ENCODE measurements around the gene MAGEA2.
"Not testable (repeated sequence)": the region's sequence is repeated elsewhere in the genome, so short reads cannot be mapped to it uniquely, and the experiment has no call there.

MAGEA2 gene

GRCh38 chrX:152753686-152754650 lies at the start of gene MAGEA2:
Gene MAGEA2 (minus strand): TSS chrX:152753842. CDS start chrX:152751363, 2,479 bp downstream.
- H3K27ac ChIP-seq; DNase-seq (ENCODE audit: low read depth, low spot score): not testable (repeated sequence)

GRCh38 chrX:152798945-152799344 lies 45.3 kb upstream of the MAGEA2 start:
- DNase-seq (ENCODE audit: low read depth, low spot score), result no peak
- no peak overlapping the region for H3K27ac ChIP-seq

- not testable (repeated sequence) for DNase-seq (ENCODE audit: low read depth, low spot score); H3K27ac ChIP-seq
Measured at GRCh38 chrX:152787062-152787461, 33.4 kb upstream of the MAGEA2 start.

GRCh38 chrX:152769549-152770289 lies 16.1 kb upstream of the MAGEA2 start, which contains the start of gene MAGEA6:
Gene MAGEA6 (minus strand): TSS chrX:152769689. CDS start chrX:152767650, 2,039 bp downstream.
- not testable (repeated sequence) for H3K27ac ChIP-seq

GRCh38 chrX:152766562-152766961 lies 12.9 kb upstream of the MAGEA2 start:
- DNase-seq (ENCODE audit: low read depth, low spot score), result not testable (repeated sequence)

More at GRCh38 chrX:152769549-152770289, 16.1 kb upstream of the MAGEA2 start, which contains the start of gene MAGEA6:
- DNase-seq (ENCODE audit: low read depth, low spot score), result not testable (repeated sequence)

GRCh38 chrX:152761582-152761981 lies 7.9 kb upstream of the MAGEA2 start:
- not testable (repeated sequence) for H3K27ac ChIP-seq; DNase-seq (ENCODE audit: low read depth, low spot score)

More at GRCh38 chrX:152766562-152766961, 12.9 kb upstream of the MAGEA2 start:
- H3K27ac ChIP-seq, result not testable (repeated sequence)

GRCh38 chrX:152759544-152759943 lies 5.9 kb upstream of the MAGEA2 start:
- DNase-seq (ENCODE audit: low read depth, low spot score); H3K27ac ChIP-seq: not testable (repeated sequence)

- H3K27ac ChIP-seq; DNase-seq (ENCODE audit: low read depth, low spot score): not testable (repeated sequence)
Measured at GRCh38 chrX:152758918-152759317, 5.3 kb upstream of the MAGEA2 start, which contains the start of gene CSAG3. Gene CSAG3 (plus strand): TSS chrX:152759218.

- not testable (repeated sequence) for H3K27ac ChIP-seq; DNase-seq (ENCODE audit: low read depth, low spot score)
Measured at GRCh38 chrX:152754871-152755270, 1.2 kb upstream of the MAGEA2 start.

- DNase-seq (ENCODE audit: low read depth, low spot score), result no peak
- no peak overlapping the region for H3K27ac ChIP-seq
Measured at GRCh38 chrX:152738560-152738959, 15.1 kb downstream of the MAGEA2 start.

- not testable (repeated sequence) for DNase-seq (ENCODE audit: low read depth, low spot score); H3K27ac ChIP-seq
Measured at GRCh38 chrX:152736528-152736927, 17.1 kb downstream of the MAGEA2 start.

GRCh38 chrX:152735860-152736511 lies 17.7 kb downstream of the MAGEA2 start:
- H3K27ac ChIP-seq, result no peak overlapping the region
- no peak for DNase-seq (ENCODE audit: low read depth, low spot score)

GRCh38 chrX:152735101-152735500 lies 18.5 kb downstream of the MAGEA2 start:
- DNase-seq (ENCODE audit: low read depth, low spot score), result no peak
- no peak overlapping the region for H3K27ac ChIP-seq

GRCh38 chrX:152734143-152734858 lies 19.3 kb downstream of the MAGEA2 start:
- not testable (repeated sequence) for DNase-seq (ENCODE audit: low read depth, low spot score); H3K27ac ChIP-seq

GRCh38 chrX:152733261-152733975 lies 20.2 kb downstream of the MAGEA2 start, which contains the start of the genes CSAG1 and MAGEA12:
Gene CSAG1 (minus strand): TSS chrX:152733721. CDS start chrX:152732460, 1,261 bp downstream.
Gene MAGEA12 (plus strand): TSS chrX:152733757. CDS start chrX:152736162, 2,405 bp downstream.
- no peak for DNase-seq (ENCODE audit: low read depth, low spot score)
- H3K27ac ChIP-seq, result no peak within 1 kb of the TSS

GRCh38 chrX:152725409-152725808 lies 28.2 kb downstream of the MAGEA2 start:
- no peak overlapping the region for H3K27ac ChIP-seq
- no peak for DNase-seq (ENCODE audit: low read depth, low spot score)

GRCh38 chrX:152713815-152714787 lies 39.5 kb downstream of the MAGEA2 start, which contains the start of gene MAGEA2B:
Gene MAGEA2B (plus strand): TSS chrX:152714628. CDS start chrX:152717107, 2,479 bp downstream.
- not testable (repeated sequence) for DNase-seq (ENCODE audit: low read depth, low spot score); H3K27ac ChIP-seq
